NB4 (cell line): ENCODE results near the gene TAPBPL.
"Not testable (repeated sequence)": the region's sequence is repeated elsewhere in the genome, so short reads cannot be mapped to it uniquely, and the experiment has no call there.

Experiments
- DNase-seq: peaks from one replicate; pipeline ENCODE4 v3.0.0; 2010; ENCODE audit warnings: low read depth
- H3K4me3 ChIP-seq: one replicate; pipeline ENCODE4 v1.5.1; 2011; ENCODE audit warnings: mild to moderate bottlenecking, low read depth, low read length, moderate library complexity
- MYC ChIP-seq: IDR thresholded peaks from 2 replicates; pipeline ENCODE4 v1.6.1; 2011; ENCODE audit warnings: low read depth, low read length
- POLR2A ChIP-seq: IDR thresholded peaks from 2 replicates; pipeline ENCODE4 v1.6.1; 2011; ENCODE audit warnings: mild to moderate bottlenecking; ENCODE audit not compliant: insufficient read length; ENCODE audit errors: extremely low read depth
- TF ChIP-seq, protein P1 (sequence below): IDR thresholded peaks from one replicate; pipeline ENCODE4 v1.5.1; 2012; ENCODE audit warnings: low read depth, low read length
- TF ChIP-seq, protein P2 (sequence below): IDR thresholded peaks from 2 replicates; pipeline ENCODE4 v1.6.1; 2011; ENCODE audit warnings: low read depth, low read length

Gene TAPBPL

DNA sequence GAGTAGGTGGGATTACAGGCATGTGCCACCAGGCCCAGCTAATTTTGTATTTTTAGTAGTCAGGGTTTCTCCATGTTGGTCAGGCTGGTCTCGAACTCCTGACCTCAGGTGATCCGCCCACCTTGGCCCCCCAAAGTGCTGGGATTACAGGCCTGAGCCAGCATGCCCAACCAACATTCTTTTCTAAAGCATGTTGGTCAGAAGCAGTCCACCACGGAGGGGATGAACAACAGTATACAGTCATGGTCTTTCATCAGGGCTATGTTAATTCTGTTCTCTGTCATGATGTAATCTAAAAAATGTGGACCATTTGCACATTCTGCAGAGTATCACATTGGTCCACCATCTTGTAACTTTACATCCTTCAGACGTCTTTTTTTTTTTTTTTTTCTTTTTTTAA, 37.6 kb downstream of the TAPBPL start:
- no peak overlapping the region for H3K4me3 ChIP-seq
- no peak for DNase-seq
- TF ChIP-seq, protein P1, sequence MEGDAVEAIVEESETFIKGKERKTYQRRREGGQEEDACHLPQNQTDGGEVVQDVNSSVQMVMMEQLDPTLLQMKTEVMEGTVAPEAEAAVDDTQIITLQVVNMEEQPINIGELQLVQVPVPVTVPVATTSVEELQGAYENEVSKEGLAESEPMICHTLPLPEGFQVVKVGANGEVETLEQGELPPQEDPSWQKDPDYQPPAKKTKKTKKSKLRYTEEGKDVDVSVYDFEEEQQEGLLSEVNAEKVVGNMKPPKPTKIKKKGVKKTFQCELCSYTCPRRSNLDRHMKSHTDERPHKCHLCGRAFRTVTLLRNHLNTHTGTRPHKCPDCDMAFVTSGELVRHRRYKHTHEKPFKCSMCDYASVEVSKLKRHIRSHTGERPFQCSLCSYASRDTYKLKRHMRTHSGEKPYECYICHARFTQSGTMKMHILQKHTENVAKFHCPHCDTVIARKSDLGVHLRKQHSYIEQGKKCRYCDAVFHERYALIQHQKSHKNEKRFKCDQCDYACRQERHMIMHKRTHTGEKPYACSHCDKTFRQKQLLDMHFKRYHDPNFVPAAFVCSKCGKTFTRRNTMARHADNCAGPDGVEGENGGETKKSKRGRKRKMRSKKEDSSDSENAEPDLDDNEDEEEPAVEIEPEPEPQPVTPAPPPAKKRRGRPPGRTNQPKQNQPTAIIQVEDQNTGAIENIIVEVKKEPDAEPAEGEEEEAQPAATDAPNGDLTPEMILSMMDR = no peak
- TF ChIP-seq POLR2A (no peak), MYC (no peak)
- TF ChIP-seq, protein P2, sequence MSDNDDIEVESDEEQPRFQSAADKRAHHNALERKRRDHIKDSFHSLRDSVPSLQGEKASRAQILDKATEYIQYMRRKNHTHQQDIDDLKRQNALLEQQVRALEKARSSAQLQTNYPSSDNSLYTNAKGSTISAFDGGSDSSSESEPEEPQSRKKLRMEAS = no peak

DNA sequence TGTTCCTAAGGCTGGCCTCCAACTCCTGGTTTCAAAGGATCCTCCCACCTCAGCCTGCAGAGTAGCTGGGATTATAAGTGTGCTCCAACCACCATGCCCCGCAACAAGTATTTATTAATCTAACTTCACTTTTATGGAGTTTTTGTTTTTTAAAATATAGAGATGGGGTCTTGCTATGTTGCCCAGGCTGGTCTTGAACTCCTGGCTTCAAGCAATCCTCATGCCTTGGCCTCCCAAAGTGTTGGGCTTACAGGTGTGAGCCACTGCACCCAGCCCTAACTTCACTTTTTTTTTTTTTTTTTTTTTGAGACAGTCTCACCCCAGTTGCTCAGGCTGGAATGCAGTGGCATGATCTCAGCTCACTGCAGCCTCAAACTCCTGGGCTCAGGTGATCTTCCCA, 38.8 kb downstream of the TAPBPL start:
- DNase-seq, H3K4me3 ChIP-seq: not testable (repeated sequence)

DNA sequence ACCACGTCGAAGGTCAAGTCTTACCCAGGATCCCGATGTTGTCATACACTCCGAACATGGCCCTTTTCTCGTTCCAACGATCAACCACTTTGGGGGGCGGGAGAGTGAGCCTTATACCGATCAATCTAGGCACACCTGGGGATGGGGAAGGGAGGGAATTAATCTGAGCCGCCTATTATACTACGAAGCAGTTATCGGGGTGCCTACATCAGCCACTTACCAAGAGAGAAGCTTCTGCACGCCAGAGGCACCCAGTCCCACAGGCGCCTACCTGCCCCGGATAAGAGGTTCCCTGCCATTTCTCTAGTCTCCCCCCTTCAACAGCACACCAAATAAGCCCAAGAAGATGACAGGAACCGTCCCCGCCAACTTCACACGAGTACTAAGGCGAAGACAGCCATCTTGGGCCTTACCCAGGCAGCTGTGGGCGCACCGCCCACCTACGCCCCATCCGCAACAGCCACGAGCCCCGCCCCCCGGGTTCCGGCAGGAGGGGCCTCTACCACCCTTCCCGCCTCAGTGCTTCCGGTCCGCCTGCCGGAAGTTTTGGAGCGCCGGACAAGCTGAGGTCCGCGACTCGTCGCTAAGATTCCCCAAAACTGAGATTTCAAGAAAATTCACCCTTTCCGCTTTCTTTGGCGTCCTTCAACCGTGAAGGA, 41.1 kb downstream of the TAPBPL start, which contains the start of gene MRPL51:
Gene MRPL51, minus strand, starts transcription at position 425 of the 659 bp plus-strand sequence. Its CDS starts 126 bp downstream, at position 299.
- DNase-seq = peak; percentile 97
- H3K4me3 ChIP-seq = peak within 1 kb of the TSS; percentile 95
- TF ChIP-seq, protein P1 = no peak
- TF ChIP-seq MYC (peak; percentile 39; the same call in 1 of the 2 replicates), POLR2A (peak; percentile 88)
- TF ChIP-seq, protein P2 = peak; percentile 42; the same call in 1 of the 2 replicates

- peak within 1 kb of the TSS; percentile 95 for H3K4me3 ChIP-seq
- TF ChIP-seq, protein P2 = peak; percentile 83
- TF ChIP-seq, protein P1 = no peak
- TF ChIP-seq MYC = peak; percentile 73
- TF ChIP-seq POLR2A = peak; percentile 46
- DNase-seq = peak; percentile 97
Measured at GRCh38 chr12:6493497-6494257, 41.8 kb downstream of the TAPBPL start, which contains the start of gene NCAPD2. Gene NCAPD2, plus strand, starts transcription at chr12:6494102. Its CDS starts 997 bp downstream, at chr12:6495099.

GRCh38 chr12:6494258-6494743, 42.5 kb downstream of the TAPBPL start:
- H3K4me3 ChIP-seq = peak overlapping the region; percentile 95
- DNase-seq = no peak
- TF ChIP-seq, protein P2 = no peak
- TF ChIP-seq, protein P1 = no peak
- no peak; the same call in 1 of the 2 replicates for TF ChIP-seq MYC
- TF ChIP-seq POLR2A = no peak

DNA sequence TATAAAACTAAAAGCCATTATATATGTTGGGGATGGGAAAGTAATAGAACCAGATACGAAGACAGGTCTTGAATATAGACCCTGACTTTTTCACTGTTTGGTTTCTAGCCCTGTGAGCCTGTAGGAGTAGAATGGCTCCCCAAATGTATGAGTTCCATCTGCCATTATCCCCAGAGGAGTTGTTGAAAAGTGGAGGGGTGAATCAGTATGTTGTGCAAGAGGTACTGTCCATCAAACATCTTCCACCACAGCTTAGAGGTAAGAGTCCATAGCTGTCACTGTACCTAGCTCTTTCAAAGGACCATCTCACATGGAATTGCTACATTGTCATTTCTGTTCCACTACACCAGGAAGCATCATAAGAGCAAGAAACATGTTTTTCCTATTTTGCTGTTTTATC, 43.1 kb downstream of the TAPBPL start:
- TF ChIP-seq POLR2A = no peak
- TF ChIP-seq, protein P1 = no peak
- TF ChIP-seq, protein P2 = no peak
- no peak for TF ChIP-seq MYC
- DNase-seq = peak; percentile 73
- H3K4me3 ChIP-seq = peak overlapping the region; percentile 95

GRCh38 chr12:6497291-6497690, 45.4 kb downstream of the TAPBPL start:
- not testable (repeated sequence) for DNase-seq, H3K4me3 ChIP-seq
